ENCODE data around the gene CD27. TPM values are rescaled to one million over a fixed set of nuclear protein-coding genes. Genes with fewer than 3 reads are reported as not detected.
"Not testable (repeated sequence)": the region's sequence is repeated elsewhere in the genome, so short reads cannot be mapped to it uniquely, and the experiment has no call there.

Gene CD27
- total and polyA plus RNA-seq, 2 of the 13 experiments (the other 11 are each of a cell fraction or from before 2014, with no cell fraction given), result 0.12 TPM; not detected in 1

DNA sequence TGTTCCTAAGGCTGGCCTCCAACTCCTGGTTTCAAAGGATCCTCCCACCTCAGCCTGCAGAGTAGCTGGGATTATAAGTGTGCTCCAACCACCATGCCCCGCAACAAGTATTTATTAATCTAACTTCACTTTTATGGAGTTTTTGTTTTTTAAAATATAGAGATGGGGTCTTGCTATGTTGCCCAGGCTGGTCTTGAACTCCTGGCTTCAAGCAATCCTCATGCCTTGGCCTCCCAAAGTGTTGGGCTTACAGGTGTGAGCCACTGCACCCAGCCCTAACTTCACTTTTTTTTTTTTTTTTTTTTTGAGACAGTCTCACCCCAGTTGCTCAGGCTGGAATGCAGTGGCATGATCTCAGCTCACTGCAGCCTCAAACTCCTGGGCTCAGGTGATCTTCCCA, 45.9 kb downstream of the CD27 start:
- CTCF ChIA-PET (ENCODE audit: low intra/inter-chr PET ratio, low total read pairs); FAIRE-seq; H3K9me3 ChIP-seq (ENCODE audit: low read length); H2AFZ ChIP-seq (ENCODE audit: low read length); H4K20me1 ChIP-seq (ENCODE audit: insufficient read depth, low read length); in situ Hi-C loops (cut with HindIII; ENCODE audit: extremely low pct_ligation_motif_present, low pct_unique_long_range_greater_than_20kb); BruUV-seq (replicated peaks); H3K4me3 ChIP-seq (replicated peaks in 1 of 3; ENCODE audit: insufficient read depth in 1 of 3, low read depth in 2 of 3, low read length in 3 of 3); DNase-seq (ENCODE audit: low spot score); ATAC-seq; H3K27ac ChIP-seq (ENCODE audit: extremely low read length, insufficient read depth, low read length); intact Hi-C loops (cut with micrococcal nuclease; ENCODE audit: unreplicated experiment); H3K27me3 ChIP-seq (ENCODE audit: control insufficient read depth in 1 of 2, insufficient read depth in 2 of 2, low read length in 2 of 2); H3K4me2 ChIP-seq (ENCODE audit: low read depth, low read length); H3K9ac ChIP-seq (ENCODE audit: insufficient read depth, low read depth, low read length): not testable (repeated sequence)
- Histone ChIP-seq H3K79me2 (ENCODE audit: insufficient read depth, low read length) (peaks cover 29% of the 10 kb centered on the region), H3K36me3 (replicated peaks in 1 of 2; ENCODE audit: control insufficient read depth in 1 of 2, insufficient read depth in 2 of 2, low read length in 2 of 2) (peaks cover 0 to 14% of the 10 kb centered on the region in 2 experiments; a peak in 2 of 5 replicates), H3K4me1 (ENCODE audit: insufficient read depth, low read length) (peaks cover 21% of the 10 kb centered on the region)
- peak; percentile 53; the same call in 1 of the 2 replicates for TF ChIP-seq ZNF121 (CRISPR knock-in tag; IDR thresholded peaks at IDR 0.05)
- POLR2A ChIA-PET, result interaction anchor here (1.4 to 1.8 kb wide), 2 partner anchors 43 to 107 kb away, joined by 4 read pairs; partner anchors contain the start of genes GAPDH and LTBR
- WGBS (ENCODE audit: low lambda C conversion rate), result 96% methylated on average over 1 of the region's 1 CpG

DNA sequence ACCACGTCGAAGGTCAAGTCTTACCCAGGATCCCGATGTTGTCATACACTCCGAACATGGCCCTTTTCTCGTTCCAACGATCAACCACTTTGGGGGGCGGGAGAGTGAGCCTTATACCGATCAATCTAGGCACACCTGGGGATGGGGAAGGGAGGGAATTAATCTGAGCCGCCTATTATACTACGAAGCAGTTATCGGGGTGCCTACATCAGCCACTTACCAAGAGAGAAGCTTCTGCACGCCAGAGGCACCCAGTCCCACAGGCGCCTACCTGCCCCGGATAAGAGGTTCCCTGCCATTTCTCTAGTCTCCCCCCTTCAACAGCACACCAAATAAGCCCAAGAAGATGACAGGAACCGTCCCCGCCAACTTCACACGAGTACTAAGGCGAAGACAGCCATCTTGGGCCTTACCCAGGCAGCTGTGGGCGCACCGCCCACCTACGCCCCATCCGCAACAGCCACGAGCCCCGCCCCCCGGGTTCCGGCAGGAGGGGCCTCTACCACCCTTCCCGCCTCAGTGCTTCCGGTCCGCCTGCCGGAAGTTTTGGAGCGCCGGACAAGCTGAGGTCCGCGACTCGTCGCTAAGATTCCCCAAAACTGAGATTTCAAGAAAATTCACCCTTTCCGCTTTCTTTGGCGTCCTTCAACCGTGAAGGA, 48.2 kb downstream of the CD27 start, which contains the start of gene MRPL51:
MRPL51 (minus strand) TSS at position 425 of the 659 bp plus-strand sequence; CDS start at position 299, 126 bp downstream.
- H3K27ac ChIP-seq (ENCODE audit: extremely low read length, insufficient read depth, low read length), result peak within 1 kb of the TSS; percentile 98
- 2% methylated on average over 31 of the region's 39 CpGs for WGBS (ENCODE audit: low lambda C conversion rate)
- DNase-seq (ENCODE audit: low spot score), result peak; percentile 90
- H3K36me3 ChIP-seq (replicated peaks in 1 of 2; ENCODE audit: control insufficient read depth in 1 of 2, insufficient read depth in 2 of 2, low read length in 2 of 2), result peaks cover 4 to 28% of the 10 kb centered on the region in 2 experiments; a peak in 3 of 5 replicates
- CTCF ChIA-PET (ENCODE audit: low intra/inter-chr PET ratio, low total read pairs), result no interaction called here
- H3K4me2 ChIP-seq (ENCODE audit: low read depth, low read length), result peak within 1 kb of the TSS; percentile 97
- BruUV-seq (replicated peaks), result TSS peak; percentile 93
- FAIRE-seq, result no peak
- H3K27me3 ChIP-seq (ENCODE audit: control insufficient read depth in 1 of 2, insufficient read depth in 2 of 2, low read length in 2 of 2), result no peaks in the 10 kb centered on the region; a peak in 1 of 5 replicates
- peak within 1 kb of the TSS; percentile 94 for H3K9ac ChIP-seq (ENCODE audit: insufficient read depth, low read depth, low read length)
- peaks cover 7% of the 10 kb centered on the region for H4K20me1 ChIP-seq (ENCODE audit: insufficient read depth, low read length)
- peak; percentile 95 for ATAC-seq
- intact Hi-C loops (cut with micrococcal nuclease; ENCODE audit: unreplicated experiment) (no loop called here), in situ Hi-C loops (cut with HindIII; ENCODE audit: extremely low pct_ligation_motif_present, low pct_unique_long_range_greater_than_20kb) (no loop called here)
- POLR2A ChIA-PET, result interaction anchor here (0.7 to 2.0 kb wide), 21 partner anchors 9 to 299 kb away, joined by 3 to 38 read pairs (median 5); partner anchors contain the start of genes COPS7A, GAPDH, LTBR and NOP2
- H3K4me1 ChIP-seq (ENCODE audit: insufficient read depth, low read length), result peaks cover 38% of the 10 kb centered on the region
- H3K9me3 ChIP-seq (ENCODE audit: low read length), result no peaks in the 10 kb centered on the region
- H3K4me3 ChIP-seq (replicated peaks in 1 of 3; ENCODE audit: insufficient read depth in 1 of 3, low read depth in 2 of 3, low read length in 3 of 3), result peak within 1 kb of the TSS; percentile 80 to 83 (median 81)
- H2AFZ ChIP-seq (ENCODE audit: low read length), result no peak within 1 kb of the TSS
- peaks cover 41% of the 10 kb centered on the region for H3K79me2 ChIP-seq (ENCODE audit: insufficient read depth, low read length)
- TF ChIP-seq MTA1 (CRISPR knock-in tag; IDR thresholded peaks at IDR 0.05; ENCODE audit: borderline replicate concordance), result no peak
- TF ChIP-seq, protein P1, sequence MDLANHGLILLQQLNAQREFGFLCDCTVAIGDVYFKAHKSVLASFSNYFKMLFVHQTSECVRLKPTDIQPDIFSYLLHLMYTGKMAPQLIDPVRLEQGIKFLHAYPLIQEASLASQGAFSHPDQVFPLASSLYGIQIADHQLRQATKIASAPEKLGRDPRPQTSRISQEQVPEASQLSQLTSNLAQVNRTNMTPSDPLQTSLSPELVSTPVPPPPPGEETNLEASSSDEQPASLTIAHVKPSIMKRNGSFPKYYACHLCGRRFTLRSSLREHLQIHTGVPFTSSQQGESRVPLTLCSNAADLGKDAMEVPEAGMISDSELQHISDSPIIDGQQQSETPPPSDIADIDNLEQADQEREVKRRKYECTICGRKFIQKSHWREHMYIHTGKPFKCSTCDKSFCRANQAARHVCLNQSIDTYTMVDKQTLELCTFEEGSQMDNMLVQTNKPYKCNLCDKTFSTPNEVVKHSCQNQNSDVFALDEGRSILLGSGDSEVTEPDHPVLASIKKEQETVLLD (CRISPR knock-in tag; IDR thresholded peaks at IDR 0.05; ENCODE audit: low read depth), result no peak
- TF ChIP-seq ZNF883 (CRISPR knock-in tag; IDR thresholded peaks at IDR 0.05; ENCODE audit: not compliant biosample characterization), result peak; percentile 33
- no peak for TF ChIP-seq MTF2 (CRISPR knock-in tag; IDR thresholded peaks at IDR 0.05; ENCODE audit: borderline replicate concordance)
- TF ChIP-seq ZNF746 (CRISPR knock-in tag; IDR thresholded peaks at IDR 0.05), result peak; percentile 26; the same call in 1 of the 2 replicates
- TF ChIP-seq EP300 (IDR thresholded peaks at IDR 0.05; ENCODE audit: low read depth in 2 of 2, low read length in 2 of 2), result no peak
- TF ChIP-seq EP300 (CRISPR knock-in tag; IDR thresholded peaks at IDR 0.05; ENCODE audit: borderline replicate concordance), result no peak
- TF ChIP-seq, protein P2, sequence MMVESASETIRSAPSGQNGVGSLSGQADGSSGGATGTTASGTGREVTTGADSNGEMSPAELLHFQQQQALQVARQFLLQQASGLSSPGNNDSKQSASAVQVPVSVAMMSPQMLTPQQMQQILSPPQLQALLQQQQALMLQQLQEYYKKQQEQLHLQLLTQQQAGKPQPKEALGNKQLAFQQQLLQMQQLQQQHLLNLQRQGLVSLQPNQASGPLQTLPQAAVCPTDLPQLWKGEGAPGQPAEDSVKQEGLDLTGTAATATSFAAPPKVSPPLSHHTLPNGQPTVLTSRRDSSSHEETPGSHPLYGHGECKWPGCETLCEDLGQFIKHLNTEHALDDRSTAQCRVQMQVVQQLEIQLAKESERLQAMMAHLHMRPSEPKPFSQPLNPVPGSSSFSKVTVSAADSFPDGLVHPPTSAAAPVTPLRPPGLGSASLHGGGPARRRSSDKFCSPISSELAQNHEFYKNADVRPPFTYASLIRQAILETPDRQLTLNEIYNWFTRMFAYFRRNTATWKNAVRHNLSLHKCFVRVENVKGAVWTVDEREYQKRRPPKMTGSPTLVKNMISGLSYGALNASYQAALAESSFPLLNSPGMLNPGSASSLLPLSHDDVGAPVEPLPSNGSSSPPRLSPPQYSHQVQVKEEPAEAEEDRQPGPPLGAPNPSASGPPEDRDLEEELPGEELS (CRISPR knock-in tag; IDR thresholded peaks at IDR 0.05), result no peak; the same call in 1 of the 2 replicates
- TF ChIP-seq ZNF619 (CRISPR knock-in tag; IDR thresholded peaks at IDR 0.05), result no peak
- no peak; the same call in 1 of the 2 replicates for TF ChIP-seq SP5 (CRISPR knock-in tag; IDR thresholded peaks at IDR 0.05; ENCODE audit: borderline replicate concordance, low read depth)
- no peak for TF ChIP-seq ZNF460 (CRISPR knock-in tag; IDR thresholded peaks at IDR 0.05; ENCODE audit: borderline replicate concordance)
- TF ChIP-seq HOXD1 (CRISPR knock-in tag; IDR thresholded peaks at IDR 0.05), result no peak
- no peak for TF ChIP-seq TMF1 (CRISPR knock-in tag; IDR thresholded peaks at IDR 0.05; ENCODE audit: low read depth)
